Omental fat pad (tissue), 4 donors: ENCODE results near the gene CAMLG. TPM values are rescaled to one million over a fixed set of nuclear protein-coding genes. Genes with fewer than 3 reads are reported as not detected.

Experiments used
- ATAC-seq: fragments of 150-250 bp; one replicate; pipeline ENCODE4 v1.9.1; 2016; ENCODE audit warnings: mild to moderate bottlenecking, moderate library complexity; ENCODE audit not compliant: low FRiP score
- DNase-seq: peaks from one replicate; pipeline ENCODE4 v3.0.0-alpha.2; 2019; ENCODE audit warnings: low spot score
- total RNA-seq, 4 donors: library from RNA; depleted of rRNA; stranded (reverse); fragments of >200 nt; gene quantifications; one replicate each; pipeline ENCODE4 v1.1.0, GENCODE V29; 2016
- TF ChIP-seq, protein P1 (sequence below), 3 donors: fragments of 450-650 bp; IDR thresholded peaks; one replicate each; pipeline ENCODE4 v1.5.1; 2016 to 2017; ENCODE audit warnings: antibody characterized with exemption in 3 of 3, mild to moderate bottlenecking in 3 of 3, moderate library complexity in 2 of 3

Gene CAMLG
- total RNA-seq, 4 donors from 2014 or later: 27.0 to 40.4 (median 31.0) TPM

DNA sequence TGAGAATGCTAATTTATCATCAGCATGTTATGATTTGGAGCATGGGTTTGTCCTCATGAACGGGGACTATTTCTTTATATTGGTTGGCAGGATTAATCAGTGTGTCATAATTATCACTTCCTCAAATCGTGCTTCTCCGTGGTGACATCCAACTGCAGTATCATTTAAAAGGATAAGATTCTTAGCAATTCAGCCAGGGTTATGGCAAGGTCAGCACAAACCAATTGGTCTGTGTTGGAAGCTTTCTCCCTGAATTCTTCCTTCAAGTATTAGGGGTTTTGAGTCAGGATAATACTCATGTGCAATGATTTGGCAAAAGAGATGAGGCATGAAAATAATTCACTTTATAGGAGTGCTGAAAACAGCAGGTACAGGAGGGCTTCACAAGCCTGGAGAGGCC is 5.5 kb upstream of the CAMLG start:
- DNase-seq: no peak
- no peak for ATAC-seq
- TF ChIP-seq, protein P1, sequence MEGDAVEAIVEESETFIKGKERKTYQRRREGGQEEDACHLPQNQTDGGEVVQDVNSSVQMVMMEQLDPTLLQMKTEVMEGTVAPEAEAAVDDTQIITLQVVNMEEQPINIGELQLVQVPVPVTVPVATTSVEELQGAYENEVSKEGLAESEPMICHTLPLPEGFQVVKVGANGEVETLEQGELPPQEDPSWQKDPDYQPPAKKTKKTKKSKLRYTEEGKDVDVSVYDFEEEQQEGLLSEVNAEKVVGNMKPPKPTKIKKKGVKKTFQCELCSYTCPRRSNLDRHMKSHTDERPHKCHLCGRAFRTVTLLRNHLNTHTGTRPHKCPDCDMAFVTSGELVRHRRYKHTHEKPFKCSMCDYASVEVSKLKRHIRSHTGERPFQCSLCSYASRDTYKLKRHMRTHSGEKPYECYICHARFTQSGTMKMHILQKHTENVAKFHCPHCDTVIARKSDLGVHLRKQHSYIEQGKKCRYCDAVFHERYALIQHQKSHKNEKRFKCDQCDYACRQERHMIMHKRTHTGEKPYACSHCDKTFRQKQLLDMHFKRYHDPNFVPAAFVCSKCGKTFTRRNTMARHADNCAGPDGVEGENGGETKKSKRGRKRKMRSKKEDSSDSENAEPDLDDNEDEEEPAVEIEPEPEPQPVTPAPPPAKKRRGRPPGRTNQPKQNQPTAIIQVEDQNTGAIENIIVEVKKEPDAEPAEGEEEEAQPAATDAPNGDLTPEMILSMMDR (IDR thresholded peaks at IDR 0.05): no peak

DNA sequence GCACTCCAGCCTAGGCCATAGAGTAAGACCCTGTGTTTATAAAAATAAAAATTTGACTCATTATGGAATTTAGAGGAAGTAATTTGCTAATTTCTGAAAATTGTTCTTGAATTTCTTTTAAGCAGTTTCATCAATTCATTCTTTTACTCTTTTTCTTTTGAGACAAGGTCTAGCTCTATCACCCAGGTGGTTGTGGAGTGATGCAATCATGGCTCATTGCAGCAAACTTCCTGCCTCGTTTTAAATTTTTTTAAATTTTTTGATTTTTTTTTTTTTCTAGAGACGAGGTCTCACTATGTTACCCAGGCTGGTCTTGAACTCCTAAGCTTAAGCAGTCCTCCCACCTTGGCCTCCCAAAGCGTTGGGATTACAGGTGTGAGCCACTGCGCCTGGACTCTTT is 3.1 kb upstream of the CAMLG start:
- TF ChIP-seq, protein P1 (IDR thresholded peaks at IDR 0.05): no peak

DNA sequence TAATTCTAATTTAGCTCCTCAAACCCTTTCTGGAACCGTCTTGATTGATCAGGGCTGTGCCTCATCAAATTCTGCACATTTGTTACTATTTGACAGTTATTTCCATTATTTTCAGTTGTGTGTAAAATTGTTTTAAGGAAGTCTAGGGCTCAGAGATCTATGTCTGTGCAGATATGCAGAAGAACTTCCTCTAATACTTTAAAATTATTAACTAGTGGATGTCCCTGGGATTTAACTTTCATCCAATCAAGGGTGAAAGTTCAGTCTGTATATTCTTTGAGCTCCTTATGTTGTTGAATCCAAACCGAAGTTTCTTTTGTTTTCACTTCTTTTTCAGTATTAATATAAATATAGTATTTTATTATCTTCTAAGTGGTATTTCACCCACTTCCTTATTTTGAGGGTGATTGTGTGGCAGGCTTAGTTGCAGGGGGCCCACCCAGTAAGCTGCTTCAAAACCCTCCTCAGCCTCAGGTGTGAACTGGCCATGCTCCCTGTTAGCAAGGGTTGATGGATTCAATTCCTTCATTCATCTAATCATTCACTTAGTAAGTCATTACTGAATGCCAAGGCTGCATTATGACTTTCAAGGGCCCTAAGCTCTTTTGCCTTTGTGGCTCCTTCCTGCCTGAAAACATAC is 2.1 kb upstream of the CAMLG start:
- no peak for DNase-seq
- ATAC-seq: no peak
- TF ChIP-seq, protein P1 (IDR thresholded peaks at IDR 0.05): no peak

More for the DNA sequence above, 3.1 kb upstream of the CAMLG start:
- ATAC-seq: no peak
- DNase-seq: no peak

DNA sequence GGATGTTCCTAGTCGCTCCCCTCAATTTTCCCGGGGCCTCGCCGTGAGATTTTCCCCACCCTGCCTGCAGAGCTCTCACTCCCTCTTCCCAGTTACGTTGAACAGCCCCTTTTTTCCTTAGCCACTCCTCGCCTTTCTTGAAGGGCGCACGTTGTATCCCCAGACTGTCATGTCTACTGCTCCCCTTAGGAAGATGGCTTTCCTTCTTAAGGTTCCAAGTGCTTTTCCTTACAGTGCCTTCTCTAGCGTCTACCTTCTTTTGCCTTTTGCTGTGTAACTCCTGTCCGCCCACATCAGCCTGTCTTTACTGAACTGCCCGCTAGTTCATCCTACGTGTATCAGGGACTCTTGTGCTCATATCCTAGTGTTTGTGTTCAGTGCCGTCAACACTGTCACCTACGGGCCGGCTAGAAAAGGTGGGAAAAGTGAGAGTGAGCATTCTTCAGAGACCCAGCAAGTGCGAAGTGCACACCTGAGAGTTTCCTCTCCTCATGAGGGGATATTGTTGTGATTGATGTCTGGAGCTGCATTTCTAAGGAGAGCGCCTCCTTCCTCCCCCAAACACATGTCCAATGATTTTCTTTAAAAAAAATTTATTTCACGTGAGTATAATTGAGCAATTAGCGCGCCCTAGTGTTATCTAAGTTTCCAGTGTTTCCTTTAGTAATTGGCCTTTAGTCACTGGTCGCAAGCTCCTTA is 764 bp downstream of the CAMLG start:
- TF ChIP-seq, protein P1 (IDR thresholded peaks at IDR 0.05): no peak
- DNase-seq (no peak), ATAC-seq (peak; percentile 3)

DNA sequence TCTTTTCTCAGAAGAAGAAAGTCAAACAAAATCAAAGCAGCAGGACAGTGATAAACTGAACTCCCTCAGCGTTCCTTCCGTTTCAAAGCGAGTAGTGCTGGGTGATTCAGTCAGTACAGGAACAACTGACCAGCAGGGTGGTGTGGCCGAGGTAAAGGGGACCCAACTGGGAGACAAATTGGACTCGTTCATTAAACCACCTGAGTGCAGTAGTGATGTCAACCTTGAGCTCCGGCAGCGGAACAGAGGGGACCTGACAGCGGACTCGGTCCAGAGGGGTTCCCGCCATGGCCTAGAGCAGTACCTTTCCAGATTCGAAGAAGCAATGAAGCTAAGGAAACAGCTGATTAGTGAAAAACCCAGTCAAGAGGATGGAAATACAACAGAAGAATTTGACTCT is 2.7 kb downstream of the CAMLG start:
- TF ChIP-seq, protein P1 (IDR thresholded peaks at IDR 0.05): no peak
- no peak for DNase-seq

DNA sequence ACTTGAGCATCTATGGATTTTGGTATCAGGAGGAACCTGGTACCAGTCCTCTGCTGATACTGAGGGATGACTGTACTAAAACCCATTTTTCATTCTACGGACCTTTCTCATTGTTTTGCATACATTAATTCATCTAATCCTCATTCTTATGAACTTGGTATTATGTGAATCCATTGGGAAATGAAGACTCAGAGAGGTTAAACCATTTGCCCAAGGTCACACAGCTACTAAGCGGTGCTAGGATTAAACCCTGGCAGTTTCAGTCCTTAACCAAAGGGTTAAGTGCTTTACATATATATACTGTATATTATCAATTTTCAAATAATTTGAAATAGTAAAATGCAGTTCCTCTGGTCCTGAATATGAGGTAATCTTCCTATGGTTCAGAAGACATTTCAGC is 3.8 kb downstream of the CAMLG start:
- no peak for ATAC-seq
- TF ChIP-seq, protein P1 (IDR thresholded peaks at IDR 0.05): no peak
- DNase-seq: no peak

More for the DNA sequence above, 2.7 kb downstream of the CAMLG start:
- ATAC-seq: no peak

DNA sequence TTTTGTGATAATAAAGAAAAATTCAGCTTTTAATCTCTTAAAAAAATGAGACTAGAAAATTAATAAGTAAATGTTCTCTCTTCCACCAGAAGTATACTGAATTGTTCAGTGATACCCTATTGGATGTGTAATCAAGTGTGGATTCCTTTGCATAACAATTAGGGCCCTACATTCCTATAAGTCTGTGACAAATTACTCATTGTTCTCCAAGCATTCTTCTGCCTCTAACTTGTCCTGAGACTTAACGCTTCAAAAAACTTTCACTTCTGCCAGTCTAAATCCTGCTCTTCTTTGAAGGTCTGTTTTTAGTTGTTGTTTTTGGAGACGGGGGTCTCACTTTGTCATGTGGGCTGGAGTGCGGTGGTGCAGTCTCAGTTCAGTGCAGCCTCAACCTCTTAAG is 11.1 kb downstream of the CAMLG start:
- DNase-seq (no peak), ATAC-seq (no peak)
- TF ChIP-seq, protein P1 (IDR thresholded peaks at IDR 0.05): no peak
